Putamen (tissue), 1 donor: ENCODE measurements around the gene PPIH.
A peak's percentile ranks its signal among the peaks of the same experiment; 100 is the strongest.
"Not testable (repeated sequence)": the region's sequence is repeated elsewhere in the genome, so short reads cannot be mapped to it uniquely, and the experiment has no call there.

Experiments
- DNase-seq: peaks from one replicate; pipeline ENCODE4 v3.0.0-alpha.2; 2016; ENCODE audit warnings: low spot score

The PPIH gene

GRCh38 chr1:42682739-42683531, 24.7 kb downstream of the PPIH start:
- DNase-seq = peak; percentile 41

DNA sequence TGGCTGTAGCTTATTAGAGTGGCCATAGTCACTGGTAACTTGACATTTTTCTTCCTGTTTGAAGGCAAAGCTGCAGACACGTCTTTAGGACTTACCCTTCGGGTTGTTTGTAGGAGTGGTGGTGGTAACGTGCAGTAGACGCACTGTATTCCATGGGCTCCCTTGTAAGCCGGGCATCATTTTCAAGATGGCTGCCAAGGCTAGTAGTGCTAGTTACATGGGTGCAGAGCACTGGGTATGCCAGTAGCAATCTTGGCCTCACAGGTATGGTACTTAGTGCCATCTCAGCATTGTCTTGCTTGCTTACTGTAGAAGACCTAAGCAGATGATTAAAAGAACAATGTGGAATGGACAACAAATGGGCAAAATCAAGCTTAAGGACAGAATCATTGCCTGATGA, 25.9 kb downstream of the PPIH start:
- no peak for DNase-seq

DNA sequence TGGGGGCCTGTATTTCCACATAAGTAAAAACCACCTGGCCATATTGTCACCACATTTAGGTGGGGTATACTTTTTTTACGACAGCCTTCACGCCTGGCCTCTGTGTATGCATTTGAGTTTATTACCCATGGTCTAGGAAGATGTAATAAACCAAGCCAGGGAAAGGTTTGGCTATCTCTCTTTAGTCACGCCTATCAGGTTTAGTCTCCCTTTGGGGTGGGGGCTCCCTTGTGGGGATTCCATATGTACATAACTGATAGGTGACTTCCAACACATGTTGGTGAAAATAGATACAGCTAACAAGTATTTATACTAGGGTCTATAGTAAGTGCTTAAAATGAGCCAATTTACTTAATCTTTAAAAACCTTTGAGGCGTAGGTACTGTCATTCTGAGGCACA, 28.2 kb downstream of the PPIH start:
- DNase-seq = no peak

DNA sequence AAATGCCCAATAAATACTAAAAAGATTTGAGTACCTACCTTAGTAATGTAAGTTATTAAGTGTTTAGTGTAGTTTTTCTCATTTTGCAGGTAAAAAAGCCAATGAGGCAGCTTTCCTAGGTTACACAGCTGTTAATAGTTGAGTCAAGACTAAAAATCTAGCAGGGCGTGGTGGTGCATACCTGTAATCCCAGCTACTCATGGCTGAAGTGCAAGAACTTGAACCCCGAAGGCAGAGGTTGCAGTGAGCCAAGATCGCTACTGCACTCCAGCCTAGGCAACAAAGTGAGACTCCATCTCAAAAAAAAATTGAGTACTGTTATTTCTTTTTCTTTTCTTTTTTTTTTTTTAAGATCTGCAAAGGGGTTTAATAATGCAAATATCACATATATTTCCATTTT, 31.7 kb downstream of the PPIH start:
- DNase-seq = no peak

- no peak for DNase-seq
Observed at GRCh38 chr1:42690477-42691156, 32.4 kb downstream of the PPIH start.

GRCh38 chr1:42691157-42691498, 32.9 kb downstream of the PPIH start:
- no peak for DNase-seq

DNA sequence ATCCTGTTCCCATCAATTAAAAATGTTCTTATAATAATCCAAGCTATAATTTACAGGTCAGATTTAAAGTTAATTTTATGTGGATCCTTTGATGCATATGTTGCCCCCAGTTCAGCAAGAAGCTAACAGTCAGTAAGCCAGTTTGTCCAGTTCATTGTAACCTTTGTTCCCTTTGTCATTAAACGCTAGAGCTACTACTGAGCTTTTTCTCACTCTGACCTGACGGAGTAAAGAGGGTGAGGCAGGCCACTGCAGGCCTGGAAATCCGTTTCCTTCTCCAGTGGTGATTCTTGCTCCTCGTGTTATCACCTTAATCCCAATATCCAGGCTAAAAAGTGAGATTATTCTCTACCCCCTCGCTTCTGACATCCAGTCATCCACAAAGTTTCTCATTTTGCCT, 34.2 kb downstream of the PPIH start:
- no peak for DNase-seq

DNA sequence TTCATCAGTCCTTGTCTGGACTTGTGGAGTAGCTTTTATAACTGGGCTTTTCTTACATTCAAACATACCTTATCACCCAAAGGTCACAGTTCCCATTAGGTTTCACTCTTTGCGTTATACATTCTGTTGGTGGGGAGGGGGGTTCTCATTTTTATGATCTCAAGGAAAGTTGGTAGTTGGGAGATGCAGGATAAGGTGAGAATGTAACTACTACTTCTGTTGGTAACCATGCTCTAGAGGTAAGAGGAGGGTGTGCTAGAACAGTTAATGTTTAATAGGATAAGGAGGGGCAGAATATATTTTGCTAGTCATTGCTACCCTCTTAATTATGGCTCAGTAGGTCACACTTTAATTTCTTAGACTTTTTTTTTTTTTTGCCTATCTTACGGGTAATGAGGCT, 34.7 kb downstream of the PPIH start:
- no peak for DNase-seq

DNA sequence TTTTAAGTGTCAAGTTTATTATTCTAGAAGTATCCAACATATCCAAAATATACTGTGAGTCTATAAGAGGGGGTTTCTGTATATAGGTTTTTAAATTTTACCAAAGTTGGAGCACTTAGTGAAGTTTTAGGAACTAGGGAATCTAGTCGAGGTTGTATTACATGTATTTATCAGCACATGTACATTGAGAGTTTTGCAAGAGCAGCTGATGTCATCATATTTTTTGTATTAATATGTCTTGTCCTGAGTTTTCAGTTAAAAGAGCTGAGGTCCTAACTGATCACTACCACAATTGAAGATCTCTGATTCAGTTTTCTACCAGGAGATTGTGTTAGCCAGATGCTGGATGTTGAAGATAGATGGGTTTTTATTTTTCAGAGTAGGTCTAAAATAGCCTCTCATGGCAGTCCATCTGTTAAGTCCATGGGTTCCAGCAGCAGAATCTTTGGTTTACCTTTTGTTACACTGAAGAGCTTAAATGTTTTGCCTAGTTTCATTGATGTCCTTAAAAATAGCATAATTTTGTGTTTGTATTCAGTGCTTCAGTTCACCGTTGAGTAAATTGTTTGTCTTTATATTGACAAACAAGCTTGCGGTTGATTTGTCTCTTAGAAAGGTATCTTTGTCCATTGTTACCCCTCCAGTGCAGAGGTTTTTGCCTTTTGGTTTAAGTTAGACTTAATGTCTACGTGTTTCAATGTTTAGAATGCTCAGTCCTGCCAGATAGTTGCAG, 40.0 kb downstream of the PPIH start:
- no peak for DNase-seq

DNA sequence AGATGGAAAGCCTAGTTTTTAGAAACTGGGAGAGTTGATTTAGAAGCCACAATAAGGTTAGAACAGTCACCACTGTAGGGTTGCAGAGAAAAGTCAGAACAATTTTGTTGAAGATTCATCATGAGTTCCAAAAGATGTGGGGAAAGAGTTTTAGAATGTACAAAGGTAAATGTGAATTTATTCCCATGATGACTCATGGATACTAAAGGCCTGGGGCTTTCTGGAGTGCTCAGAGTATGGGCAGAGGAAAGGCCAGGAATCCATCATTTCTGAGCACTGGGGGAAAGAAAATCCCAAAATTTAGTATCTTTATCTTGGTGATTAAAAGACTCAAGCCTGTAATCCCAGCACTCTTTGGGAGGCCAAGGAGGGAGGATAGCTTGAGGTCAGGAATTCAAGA, 41.8 kb downstream of the PPIH start:
- no peak for DNase-seq

GRCh38 chr1:42703888-42704464, 45.8 kb downstream of the PPIH start:
- DNase-seq = no peak

- DNase-seq = not testable (repeated sequence)
Observed at GRCh38 chr1:42712808-42713207, 54.6 kb downstream of the PPIH start.

DNA sequence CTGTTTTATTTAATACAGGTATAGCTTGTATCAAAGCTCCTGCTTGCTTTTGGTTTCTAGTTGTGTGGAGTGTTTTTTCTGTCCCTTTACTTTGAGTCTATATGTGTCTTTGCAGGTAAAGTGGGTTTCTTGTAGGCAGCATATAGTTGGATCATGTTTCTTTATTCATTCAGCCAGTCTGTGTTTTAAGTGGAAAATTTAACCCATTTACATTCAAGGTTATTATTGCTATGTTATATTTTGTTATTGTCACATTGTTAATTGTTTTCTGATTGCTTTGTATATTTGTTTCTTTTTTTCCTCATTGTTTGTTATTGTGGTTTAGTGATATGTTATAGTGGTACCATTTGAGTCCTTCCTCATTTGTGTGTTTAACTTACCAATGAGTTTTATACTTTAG, 55.1 kb downstream of the PPIH start:
- DNase-seq = no peak

DNA sequence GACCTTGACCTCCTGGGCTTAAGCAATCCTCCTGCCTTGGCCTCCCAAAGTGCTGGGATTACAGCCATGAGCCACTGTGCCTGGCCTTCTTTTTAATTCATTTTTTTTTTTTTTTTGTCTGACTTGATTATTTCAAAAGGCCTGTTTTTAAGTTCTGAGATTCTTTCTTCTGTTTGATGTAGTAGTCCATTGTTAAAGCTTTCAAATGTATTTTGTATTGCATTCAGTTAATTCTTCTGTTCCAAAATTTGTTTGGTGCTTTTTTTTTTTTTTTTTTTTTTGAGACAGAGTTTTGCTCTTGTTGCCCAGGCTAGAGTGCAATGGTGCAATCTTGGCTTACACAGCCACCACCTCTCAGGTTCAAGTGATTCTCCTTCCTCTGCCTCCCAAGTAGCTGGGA, 56.2 kb downstream of the PPIH start:
- DNase-seq = not testable (repeated sequence)

DNA sequence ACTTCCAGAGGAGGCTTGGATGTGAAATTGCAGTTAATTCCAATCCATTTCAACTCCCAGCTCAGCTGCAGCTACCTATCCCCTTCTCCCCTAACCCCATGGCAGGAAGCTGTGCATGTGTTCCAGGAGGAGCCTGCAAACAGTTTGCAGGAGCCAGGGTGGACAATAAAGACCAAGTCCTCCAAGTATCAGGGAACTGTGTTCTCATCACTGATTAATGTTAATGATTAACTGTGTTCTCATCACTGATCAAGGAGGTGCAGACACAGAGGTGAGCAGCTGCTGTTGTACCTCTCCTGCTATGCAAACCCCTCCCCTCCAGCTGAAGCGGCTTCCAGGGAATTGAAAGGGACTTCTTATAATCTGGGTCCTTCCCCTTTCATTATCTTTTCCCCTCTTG, 62.6 kb downstream of the PPIH start:
- no peak for DNase-seq

- no peak for DNase-seq
Observed at GRCh38 chr1:42721926-42722325, 63.7 kb downstream of the PPIH start.

DNA sequence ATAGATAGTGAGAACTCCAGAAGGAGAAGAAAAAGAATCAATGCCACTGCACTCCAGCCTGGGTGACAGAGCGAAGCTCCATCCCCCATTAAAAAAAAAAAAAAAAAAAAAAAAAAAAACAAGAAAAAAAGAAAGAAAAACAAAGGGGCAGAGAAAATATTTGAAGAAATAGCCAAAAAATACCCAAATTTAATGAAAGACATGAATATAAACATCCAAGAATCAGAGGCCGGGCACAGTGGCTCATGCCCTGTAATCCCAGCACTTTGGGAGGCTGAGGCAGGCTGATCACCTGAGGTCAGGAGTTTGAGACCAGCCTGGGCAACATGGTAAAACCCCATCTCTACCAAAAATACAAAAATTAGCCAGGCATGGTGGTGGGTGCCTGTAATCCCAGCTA, 64.2 kb downstream of the PPIH start:
- DNase-seq = not testable (repeated sequence)

GRCh38 chr1:42723511-42723910, 65.3 kb downstream of the PPIH start:
- DNase-seq = no peak

DNA sequence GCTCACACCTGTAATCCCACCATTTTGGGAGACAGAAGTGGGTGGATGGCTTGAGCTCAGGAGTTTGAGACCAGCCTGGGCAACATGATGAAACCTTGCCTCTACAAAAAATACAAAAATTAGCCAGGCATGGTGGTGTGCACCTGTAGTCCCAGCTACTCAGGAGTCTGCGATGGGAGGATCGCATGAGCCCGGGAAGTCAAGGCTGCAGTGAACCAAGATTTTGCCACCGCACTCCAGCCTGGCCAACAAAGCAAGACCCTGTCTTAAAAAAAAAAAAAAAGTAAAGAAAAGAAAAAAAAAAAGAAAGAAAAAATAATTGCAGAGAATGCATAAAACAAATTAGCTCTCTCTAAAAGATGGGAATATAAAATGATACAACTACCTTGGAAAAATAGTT, 67.6 kb downstream of the PPIH start:
- not testable (repeated sequence) for DNase-seq
